HG03457 (cell line): ENCODE data around the gene HNRNPUL2.
"Not testable (repeated sequence)": the region's sequence is repeated elsewhere in the genome, so short reads cannot be mapped to it uniquely, and the experiment has no call there.

Experiments used
- ATAC-seq: cut with Tn5 transposase; IDR thresholded peaks from one replicate; pipeline ENCODE4 v1.9.1; 2021; ENCODE audit warnings: moderate number of reproducible peaks; ENCODE audit not compliant: unreplicated experiment

HNRNPUL2 gene

DNA sequence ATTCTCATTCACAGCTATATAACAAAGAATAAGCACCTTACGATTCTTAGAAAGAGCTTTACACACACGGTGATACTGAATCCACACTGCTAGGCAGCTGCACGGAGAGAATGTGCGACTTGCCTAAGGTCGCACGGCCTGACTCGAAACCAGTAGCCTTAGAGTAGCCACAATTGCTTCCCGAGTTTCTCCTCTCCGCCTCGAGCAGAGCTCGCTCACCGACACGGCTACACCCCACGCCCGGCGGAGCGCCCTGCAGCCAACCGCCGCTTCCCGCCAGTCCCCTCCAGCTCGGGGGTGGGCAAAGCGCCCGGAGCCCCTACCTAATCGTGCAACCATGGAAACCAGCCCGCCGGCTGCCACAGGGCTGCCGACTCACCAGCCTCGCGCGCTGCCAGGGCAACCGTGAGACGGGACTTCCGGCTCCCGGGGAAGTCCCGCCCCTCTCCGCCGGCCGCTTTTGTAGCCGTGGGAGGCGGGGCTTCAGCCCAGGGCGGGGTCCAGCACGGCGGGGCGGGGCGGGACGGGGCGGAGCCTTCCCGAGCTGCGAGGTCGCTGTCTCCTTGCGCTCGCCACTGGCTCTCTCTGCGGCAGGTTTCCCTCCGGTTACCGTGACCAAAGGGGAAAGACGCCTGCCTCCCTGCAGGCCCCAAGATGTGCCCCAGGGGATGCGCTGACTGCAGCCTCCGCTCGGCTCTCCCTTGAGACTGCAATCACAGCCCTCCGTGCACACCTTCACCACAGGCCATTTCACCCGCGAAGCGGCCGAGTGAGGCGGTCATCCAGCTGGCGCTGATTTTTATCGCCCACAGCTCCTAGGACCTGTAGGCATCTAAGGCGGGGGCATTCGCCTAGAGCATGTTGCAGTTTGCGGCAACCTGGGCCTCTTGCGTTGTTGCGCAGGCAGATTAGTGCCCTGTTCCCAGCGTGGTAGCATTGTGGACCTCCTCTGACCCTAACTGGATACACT is 21.1 kb downstream of the HNRNPUL2 start:
- ATAC-seq: peak; percentile 42

DNA sequence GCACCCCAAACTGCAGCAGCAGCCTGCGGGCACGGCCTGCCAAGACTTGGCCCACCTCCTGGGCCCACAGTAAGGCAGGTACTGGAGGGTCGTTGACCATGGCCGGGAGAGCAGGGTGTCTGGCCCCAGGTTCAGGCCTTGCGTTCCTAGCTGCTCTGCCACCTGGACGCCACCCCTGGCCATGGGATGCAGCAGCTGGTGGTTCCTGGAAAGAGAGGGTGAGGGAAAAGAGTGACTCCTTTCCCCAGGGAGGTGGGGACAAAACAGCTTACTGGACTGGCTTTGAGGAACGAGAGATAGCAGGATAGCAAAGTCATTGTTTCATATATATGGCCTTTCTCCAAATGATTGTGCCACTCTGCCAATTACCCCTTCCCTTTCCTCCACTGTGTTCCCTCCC is 21.8 kb downstream of the HNRNPUL2 start:
- no peak for ATAC-seq

DNA sequence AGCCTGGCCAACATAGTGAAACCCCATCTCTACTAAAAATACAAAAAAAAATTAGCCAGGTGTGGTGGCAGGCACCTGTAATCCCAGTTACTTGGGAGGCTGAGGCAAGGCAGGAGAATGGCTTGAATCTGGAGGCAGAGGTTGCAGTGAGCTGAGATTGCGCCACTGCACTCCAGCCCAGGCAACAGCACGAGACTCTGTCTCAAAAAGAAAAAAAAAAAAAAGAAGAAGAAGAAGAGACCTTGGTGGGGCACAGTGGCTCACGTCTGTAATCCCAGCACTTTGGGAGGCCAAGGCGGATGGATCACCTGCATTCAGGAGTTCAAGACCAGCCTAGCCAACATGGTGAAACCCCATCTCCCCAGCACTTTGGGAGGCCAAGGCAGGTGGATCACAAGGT is 23.3 kb downstream of the HNRNPUL2 start:
- not testable (repeated sequence) for ATAC-seq

DNA sequence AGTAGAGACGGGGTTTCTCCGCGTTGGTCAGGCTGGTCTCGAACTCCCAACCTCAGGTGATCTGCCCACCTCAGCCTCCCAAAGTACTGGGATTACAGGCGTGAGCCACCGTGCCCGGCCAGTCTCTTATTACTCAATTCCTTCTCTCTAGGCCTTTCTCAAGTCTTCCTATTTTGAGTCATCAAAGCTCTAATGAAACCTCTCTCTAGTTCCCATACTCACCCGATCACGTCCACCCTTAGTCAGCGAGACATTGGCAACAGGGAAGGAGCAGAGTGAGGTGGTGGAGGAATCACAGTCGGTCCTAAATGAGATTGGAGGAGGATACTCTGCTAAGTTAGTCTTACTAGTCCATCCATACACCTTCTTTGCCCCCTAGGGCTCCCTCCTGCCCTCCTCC is 25.0 kb downstream of the HNRNPUL2 start:
- ATAC-seq: no peak

GRCh38 chr11:62694455-62695167 is 32.6 kb downstream of the HNRNPUL2 start:
- ATAC-seq: no peak

- ATAC-seq: not testable (repeated sequence)
Measured at GRCh38 chr11:62693624-62694023, 33.6 kb downstream of the HNRNPUL2 start.

DNA sequence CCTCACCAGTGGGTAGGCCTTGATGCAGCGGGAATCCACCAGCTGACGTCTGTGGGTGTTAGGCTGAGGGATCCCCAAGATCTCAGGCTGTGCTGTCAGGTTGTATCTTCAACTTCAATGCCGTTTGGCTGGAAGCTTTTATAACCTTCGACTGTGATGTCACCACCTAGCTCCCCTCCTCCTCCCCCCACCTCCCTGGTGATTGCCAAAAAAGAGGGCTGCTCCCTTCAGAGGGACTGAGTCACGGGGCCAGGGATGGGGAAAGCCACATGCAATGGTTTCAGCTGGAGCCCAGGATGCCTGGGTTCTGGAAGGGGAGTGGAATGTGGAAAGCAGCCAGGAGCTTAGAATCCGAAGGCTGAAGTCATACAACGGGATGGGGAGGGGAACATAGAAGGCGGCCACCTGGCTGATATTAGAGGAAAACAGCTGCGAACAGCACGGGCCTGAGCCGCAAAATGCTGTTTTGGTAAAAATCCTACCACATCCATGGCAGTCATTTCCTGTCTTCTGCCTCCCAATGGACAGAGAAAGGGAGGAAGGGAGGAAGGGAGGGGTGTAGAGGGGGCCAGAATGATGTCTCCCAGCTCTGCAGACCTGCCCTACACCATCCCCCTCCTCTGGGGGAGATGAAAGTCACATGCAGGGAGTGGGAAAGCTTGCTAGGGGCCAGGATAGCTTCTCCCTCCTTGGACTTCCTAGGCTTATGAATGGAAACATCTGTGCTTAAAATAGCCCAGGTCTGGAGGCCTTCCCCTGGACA is 37.7 kb downstream of the HNRNPUL2 start, which contains the start of gene LRRN4CL:
Gene LRRN4CL (minus strand): TSS at position 110 of the 763 bp plus-strand sequence. CDS start 1,022 bp downstream, outside the sequence.
- no peak for ATAC-seq

DNA sequence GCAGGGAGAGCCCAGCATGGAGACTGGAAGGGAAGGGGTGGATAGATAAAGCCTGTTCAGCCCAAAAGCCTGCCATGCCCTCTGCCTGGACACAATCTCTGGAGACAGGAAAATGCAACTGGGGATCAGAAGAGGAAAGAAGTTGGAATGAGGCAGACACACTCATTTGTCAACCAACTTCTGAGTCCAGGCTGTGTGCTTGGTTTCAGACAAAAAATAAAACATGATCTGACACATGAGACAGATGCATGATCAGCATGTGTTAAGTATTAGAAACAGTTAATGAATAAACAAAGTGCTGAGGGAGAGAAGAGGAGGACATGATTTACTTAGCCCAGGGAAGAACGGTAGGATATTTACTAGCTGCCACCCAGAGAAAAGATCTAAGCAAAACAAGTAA is 38.8 kb downstream of the HNRNPUL2 start:
- ATAC-seq: no peak

- ATAC-seq: no peak
Measured at GRCh38 chr11:62687508-62688396, 39.5 kb downstream of the HNRNPUL2 start.

- no peak for ATAC-seq
Measured at GRCh38 chr11:62682518-62682917, 44.7 kb downstream of the HNRNPUL2 start.

GRCh38 chr11:62680825-62681240 is 46.4 kb downstream of the HNRNPUL2 start:
- ATAC-seq: no peak

DNA sequence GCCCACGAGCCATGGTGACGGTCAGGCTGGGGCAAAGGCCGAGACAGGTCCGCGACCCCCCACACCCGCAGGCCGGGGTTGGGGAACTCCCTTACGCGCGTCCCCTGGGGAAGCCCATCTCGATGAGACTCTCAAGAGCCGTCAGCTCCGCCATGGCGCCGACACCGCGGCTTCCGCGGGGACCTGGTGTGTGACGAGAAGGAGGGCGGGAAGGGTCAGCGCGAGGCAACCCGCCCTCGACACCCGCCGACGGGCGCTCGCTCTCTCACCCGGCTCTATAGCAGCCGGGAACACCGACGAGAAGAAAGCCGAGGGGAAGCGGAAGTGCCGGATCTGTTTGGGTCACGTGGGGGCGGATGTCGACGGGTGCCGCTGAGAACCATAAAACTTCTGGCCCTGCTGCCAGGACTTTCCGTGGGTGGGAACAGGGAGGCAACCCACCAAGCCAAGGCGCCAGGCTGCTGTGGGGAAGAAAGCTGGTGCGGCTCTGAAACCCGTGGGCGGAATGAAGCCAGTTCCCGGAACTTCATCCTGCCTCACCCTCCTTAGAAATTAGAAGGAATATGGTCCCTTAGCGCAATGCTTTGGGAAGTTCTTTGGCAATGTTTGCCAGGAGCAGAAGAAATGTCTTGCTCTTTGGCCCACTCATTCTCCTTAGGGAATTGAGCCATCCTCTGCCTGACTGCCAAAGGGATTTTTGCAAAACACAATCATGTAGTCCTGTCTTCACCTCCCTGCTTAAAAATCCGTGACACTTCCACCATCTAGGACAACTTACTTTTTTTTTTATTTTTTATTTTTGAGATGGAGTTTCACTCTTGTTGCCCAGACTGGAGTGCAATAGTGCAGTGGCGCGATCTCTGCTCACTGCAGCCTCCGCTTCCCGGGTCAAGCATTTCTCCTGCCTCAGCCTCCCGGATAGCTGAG is 48.2 kb downstream of the HNRNPUL2 start, which contains the start of gene UBXN1:
Gene UBXN1 (minus strand): TSS at position 304 of the 927 bp plus-strand sequence. CDS start 150 bp downstream, at position 154.
- ATAC-seq: no peak

DNA sequence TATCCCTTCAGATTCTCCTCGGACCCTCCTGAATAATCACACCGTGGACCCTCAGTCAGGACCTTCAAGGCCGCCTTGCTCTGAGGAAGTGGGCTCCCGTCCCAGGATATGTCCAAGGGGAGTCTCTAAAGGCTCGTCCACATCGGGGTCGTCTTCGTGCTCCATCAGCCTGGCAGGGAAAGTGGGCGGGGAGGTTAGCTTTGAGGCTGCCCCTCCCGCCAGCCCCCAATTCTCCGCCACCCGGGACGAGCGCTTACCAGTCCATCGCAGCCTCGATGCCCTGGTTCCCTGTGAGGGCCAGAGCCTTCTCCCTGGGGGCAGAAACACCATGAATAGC is 48.9 kb downstream of the HNRNPUL2 start:
- ATAC-seq: no peak

DNA sequence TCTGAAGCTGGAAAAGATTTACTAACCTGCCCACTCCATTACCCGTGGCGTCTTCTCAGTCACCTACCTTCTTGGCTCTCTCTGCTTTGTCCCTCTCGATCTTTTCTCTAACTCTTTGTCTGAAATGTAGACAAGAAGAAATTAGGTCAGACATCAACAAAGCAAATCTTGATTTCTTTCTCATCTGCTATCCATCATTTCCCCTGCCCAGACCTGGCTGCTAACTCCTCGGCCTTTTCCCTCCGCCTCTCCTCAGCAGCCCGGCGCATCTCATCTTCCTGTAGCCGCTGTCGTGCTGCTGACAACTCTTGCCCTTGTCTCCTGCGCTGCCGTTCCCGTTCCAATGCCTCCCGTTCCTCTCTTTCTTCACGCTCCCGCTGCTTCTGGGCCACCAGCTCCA is 49.5 kb downstream of the HNRNPUL2 start:
- no peak for ATAC-seq

DNA sequence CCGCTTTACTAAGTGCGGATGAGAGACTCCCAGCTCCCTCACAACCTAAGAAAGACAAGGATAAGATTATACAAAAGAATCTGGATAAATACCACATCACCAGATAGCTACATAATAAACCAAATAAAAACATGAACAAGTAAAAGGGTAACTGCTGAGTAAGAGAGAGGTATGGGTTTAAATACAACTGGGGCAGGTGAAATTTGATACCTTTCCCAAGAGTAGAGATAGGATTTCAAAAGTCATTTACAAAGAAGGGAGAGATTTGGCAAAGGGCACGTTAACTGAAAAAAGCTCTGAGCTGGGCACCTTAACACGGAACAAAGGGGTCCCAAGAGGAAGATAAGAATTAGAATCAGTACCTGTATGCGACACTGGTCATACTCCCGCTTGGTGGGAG is 50.1 kb downstream of the HNRNPUL2 start:
- ATAC-seq: no peak

DNA sequence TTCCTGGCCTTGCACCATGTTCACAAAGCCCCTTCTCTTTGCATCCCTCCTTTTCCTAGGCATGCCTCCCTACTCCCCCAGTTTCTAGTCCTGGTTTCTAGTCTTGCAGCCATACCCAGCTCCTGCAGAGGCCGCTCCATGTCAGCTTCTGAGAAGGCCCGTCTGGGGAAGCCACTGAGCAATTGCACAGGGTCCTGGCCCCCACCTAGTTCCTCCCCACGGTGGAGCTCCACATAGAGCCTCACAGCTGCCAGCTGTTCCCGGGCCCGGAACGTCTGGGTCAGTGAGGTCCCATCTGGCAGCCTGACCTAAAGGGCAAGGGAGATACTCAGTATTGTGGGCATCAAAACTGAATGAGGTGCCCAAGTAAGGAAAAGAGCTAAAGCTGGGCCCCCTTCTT is 50.6 kb downstream of the HNRNPUL2 start:
- no peak for ATAC-seq

- ATAC-seq: not testable (repeated sequence)
Measured at GRCh38 chr11:62675415-62675814, 51.8 kb downstream of the HNRNPUL2 start.

GRCh38 chr11:62673196-62673525 is 54.1 kb downstream of the HNRNPUL2 start:
- ATAC-seq: no peak
